IMR-90 (cell line): ENCODE results near the gene FRAS1. TPM values are rescaled to one million over a fixed set of nuclear protein-coding genes. Genes with fewer than 3 reads are reported as not detected.

Experiments
- ATAC-seq: fragments of 200-7000 bp; cut with Tn5 transposase; 2 replicates; pipeline ENCODE4 v1.9.1; 2020; ENCODE audit warnings: low read depth, mild to moderate bottlenecking, moderate library complexity
- BruUV-seq: library from RNA; stranded (reverse); fragments of 400-500 nt; replicated peaks from 2 replicates; lab custom pipeline; 2021; lab: Mats Ljungman, UMichigan
- CTCF ChIA-PET: fragments of 300-600 bp; formaldehyde crosslinking; extraction: SDS; loops from one replicate; lab custom pipeline; 2021; ENCODE audit warnings: antibody characterized with exemption; lab: Yijun Ruan, JAX
- POLR2A ChIA-PET: fragments of 300-600 bp; sonication (Branson Sonifier 250); formaldehyde crosslinking; loops from one replicate; lab custom pipeline; 2022; ENCODE audit warnings: antibody characterized with exemption; ENCODE audit not compliant: unreplicated experiment; lab: Charles Lee
- DNase-seq: peaks from one replicate; pipeline ENCODE4 v3.0.0; 2013
- H2AFZ ChIP-seq: replicated peaks from 2 replicates; pipeline ENCODE3; 2013; ENCODE audit warnings: low read length, mild to moderate bottlenecking; ENCODE audit not compliant: poor library complexity
- H2AK5ac ChIP-seq: 2 replicates; pipeline ENCODE4 v1.6.1; 2013; ENCODE audit warnings: low read depth, low read length, inconsistent platforms
- H2AK9ac ChIP-seq: replicated peaks from 2 replicates; pipeline ENCODE3; 2013; ENCODE audit warnings: mild to moderate bottlenecking, low read depth, low read length, moderate library complexity; ENCODE audit not compliant: poor library complexity
- H2BK120ac ChIP-seq: 2 replicates; pipeline ENCODE4 v1.6.1; 2013; ENCODE audit warnings: low read depth, low read length, inconsistent platforms
- H2BK15ac ChIP-seq: 3 replicates; pipeline ENCODE4 v1.6.1; 2013; ENCODE audit warnings: low read depth, low read length, inconsistent platforms
- H2BK20ac ChIP-seq: 2 replicates; pipeline ENCODE4 v1.6.1; 2013; ENCODE audit warnings: low read depth, mild to moderate bottlenecking, inconsistent platforms, low read length, moderate library complexity
- H2BK5ac ChIP-seq: 2 replicates; pipeline ENCODE4 v1.6.1; 2013; ENCODE audit warnings: mild to moderate bottlenecking, low read depth, low read length, inconsistent platforms; ENCODE audit not compliant: poor library complexity, severe bottlenecking
- H3K14ac ChIP-seq: replicated peaks from 2 replicates; pipeline ENCODE4 v1.6.1; 2013; ENCODE audit warnings: low read depth, low read length, inconsistent platforms
- H3K18ac ChIP-seq: 2 replicates; pipeline ENCODE4 v1.6.1; 2013; ENCODE audit warnings: low read depth, low read length, control low read depth
- H3K23ac ChIP-seq: 2 replicates; pipeline ENCODE4 v1.6.1; 2013; ENCODE audit warnings: low read depth, low read length, inconsistent platforms
- H3K27ac ChIP-seq: 2 replicates; pipeline ENCODE4 v1.5.1; 2013; ENCODE audit warnings: mild to moderate bottlenecking, control low read depth, low read length; ENCODE audit not compliant: insufficient read depth
- H3K27me3 ChIP-seq: 2 replicates; pipeline ENCODE4 v1.6.1; 2013; ENCODE audit warnings: low read length; ENCODE audit not compliant: control insufficient read depth, insufficient read depth
- H3K36me3 ChIP-seq: 2 replicates; pipeline ENCODE4 v1.6.1; 2013; ENCODE audit warnings: low read length, mixed read lengths; ENCODE audit not compliant: control insufficient read depth, insufficient read depth
- H3K4ac ChIP-seq: 2 replicates; pipeline ENCODE4 v1.6.1; 2013; ENCODE audit warnings: low read depth, low read length, inconsistent platforms
- H3K4me1 ChIP-seq: 2 replicates; pipeline ENCODE4 v1.6.1; 2013; ENCODE audit warnings: low read length, mixed read lengths; ENCODE audit not compliant: control insufficient read depth, insufficient read depth
- H3K4me2 ChIP-seq: 2 replicates; pipeline ENCODE4 v1.6.1; 2013; ENCODE audit warnings: low read depth, mild to moderate bottlenecking, control low read depth, low read length, moderate library complexity
- H3K4me3 ChIP-seq: 2 replicates; pipeline ENCODE4 v1.5.1; 2013; ENCODE audit warnings: low read depth, mild to moderate bottlenecking, control low read depth, low read length, moderate library complexity; ENCODE audit not compliant: insufficient read depth
- H3K56ac ChIP-seq: 2 replicates; pipeline ENCODE4 v1.6.1; 2013; ENCODE audit warnings: low read length, inconsistent platforms; ENCODE audit not compliant: insufficient read depth; ENCODE audit errors: extremely low read depth
- H3K79me1 ChIP-seq, 2 experiments: 2 replicates each; pipeline ENCODE4 v1.6.1; 2013; ENCODE audit warnings: low read length in 2 of 2, inconsistent platforms in 1 of 2, low read depth in 1 of 2
- H3K9ac ChIP-seq: 2 replicates; pipeline ENCODE4 v1.6.1; 2013; ENCODE audit warnings: low read depth, low read length, control low read depth
- H3K9me1 ChIP-seq: 2 replicates; pipeline ENCODE4 v1.6.1; 2013; ENCODE audit warnings: low read length, inconsistent platforms; ENCODE audit not compliant: insufficient read depth
- H3K9me3 ChIP-seq: 2 replicates; pipeline ENCODE4 v1.6.1; 2013; ENCODE audit warnings: low read length; ENCODE audit not compliant: control insufficient read depth, insufficient read depth
- H4K20me1 ChIP-seq: 2 replicates; pipeline ENCODE4 v1.6.1; 2013; ENCODE audit warnings: low read length, inconsistent platforms; ENCODE audit not compliant: insufficient read depth
- H4K5ac ChIP-seq: 2 replicates; pipeline ENCODE4 v1.6.1; 2013; ENCODE audit warnings: mild to moderate bottlenecking, low read depth, low read length, control low read depth
- H4K8ac ChIP-seq, 2 experiments: 2 replicates each; pipeline ENCODE4 v1.6.1; 2013; ENCODE audit warnings: low read depth in 2 of 2, low read length in 2 of 2, control low read depth in 1 of 2, inconsistent platforms in 1 of 2
- H4K91ac ChIP-seq: 2 replicates; pipeline ENCODE4 v1.6.1; 2013; ENCODE audit warnings: low read depth, low read length, inconsistent platforms; ENCODE audit not compliant: insufficient read depth
- CEBPB ChIP-seq: IDR thresholded peaks from 2 replicates; pipeline ENCODE4 v1.6.1; 2012; ENCODE audit warnings: low read depth, low read length, improper control_type of control experiment
- CHD1 ChIP-seq: IDR thresholded peaks from 2 replicates; pipeline ENCODE4 v1.6.1; 2012; ENCODE audit warnings: low read depth, low read length, improper control_type of control experiment
- FOS ChIP-seq: fragments of 150-350 bp; IDR thresholded peaks from 2 replicates; pipeline ENCODE4 v1.6.1; 2016; ENCODE audit warnings: low read depth, low read length
- MAFK ChIP-seq: IDR thresholded peaks from 2 replicates; pipeline ENCODE4 v1.6.1; 2012; ENCODE audit warnings: low read depth, low read length, improper control_type of control experiment
- WGBS, 2 experiments: methylation state at CpG; one replicate each; pipeline versions ENCODE4 v1.1.5 to v1.1.7; 2013; ENCODE audit warnings: missing lambda C conversion rate in 2 of 2; ENCODE audit not compliant: insufficient read length in 1 of 2; ENCODE audit errors: extremely low coverage in 2 of 2; 5-methylcytosine and 5-hydroxymethylcytosine counted together
- dilution Hi-C: fragments of 300-500 bp; cut with HindIII; formaldehyde crosslinking; loops from one replicate; pipeline ENCODE4 v1.14.3; 2018; ENCODE audit warnings: low sequenced_read_pairs; ENCODE audit not compliant: unreplicated experiment
- in situ Hi-C: fragments of 300-500 bp; cut with MboI; formaldehyde crosslinking; loops from 3 replicates; pipeline ENCODE4 v1.14.3; 2019; ENCODE audit warnings: low sequenced_read_pairs, inconsistent platforms, mixed read lengths
- intact Hi-C: fragments of 100-400 bp; cut with micrococcal nuclease; formaldehyde crosslinking; loops from 2 replicates; pipeline ENCODE4 v1.10.0; 2022
- polyA plus RNA-seq, 3 experiments: library from polyadenylated mRNA; depleted of rRNA; stranded (reverse); fragments of >200 nt; gene quantifications; 2 replicates each; pipeline ENCODE4 v1.2.3, GENCODE V29; 2012; ENCODE audit warnings: low replicate concordance in 1 of 3
- total RNA-seq: library from RNA; depleted of rRNA; stranded (reverse); fragments of >200 nt; gene quantifications from 2 replicates; pipeline ENCODE4 v1.2.3, GENCODE V29; 2012

The FRAS1 gene
- total and polyA plus RNA-seq, 2 of the 4 experiments (the other 2 are of a cell fraction): under 0.01 to 0.03 TPM

GRCh38 chr4:78480286-78480685, 423.2 kb downstream of the FRAS1 start:
- no TSS peak for BruUV-seq
- dilution Hi-C loops: no loop called here
- Histone ChIP-seq H2AK5ac (0 out of 2 replicates have a peak overlapping the region, but pooled peaks have one; percentile 20), H2BK5ac (no peak overlapping the region), H4K5ac (no peak overlapping the region), H3K4me2 (no peak overlapping the region), H3K18ac (no peak overlapping the region), H2BK20ac (peak overlapping the region; percentile 48; the same call in 1 of the 2 replicates), H3K9ac (no peak overlapping the region), H3K23ac (no peak overlapping the region), H3K36me3 (no peaks in the 10 kb centered on the region), H2BK15ac (peak overlapping the region; percentile 64; the same call in 1 of the 3 replicates), H4K91ac (peak overlapping the region; percentile 29; the same call in 1 of the 2 replicates), H3K4me3 (no peak overlapping the region), H3K79me1 (no peaks in the 10 kb centered on the region), H4K20me1 (no peaks in the 10 kb centered on the region), H3K56ac (no peak overlapping the region), H3K14ac (0 out of 2 replicates have a peak overlapping the region, but pooled peaks have one; percentile 45), H2AK9ac (no peak overlapping the region), H3K4me1 (peaks cover 2% of the 10 kb centered on the region; the same call in 1 of the 2 replicates), H3K4ac (peak overlapping the region; percentile 40), H2AFZ (no peak overlapping the region), H2BK120ac (peak overlapping the region; percentile 62), H3K27me3 (no peaks in the 10 kb centered on the region), H3K27ac (no peak overlapping the region), H4K8ac (peak overlapping the region in 1 of 2 experiments; percentile 20; a peak in 1 of 4 replicates), H3K9me3 (no peaks in the 10 kb centered on the region), H3K9me1 (no peaks in the 10 kb centered on the region; the same call in none of the 2 replicates)
- intact Hi-C loops: no loop called here
- TF ChIP-seq FOS (no peak), MAFK (no peak), CEBPB (no peak), CHD1 (no peak)
- DNase-seq (no peak), ATAC-seq (no peak)
- WGBS, 2 experiments: 100% methylated on average over 1 of the region's 1 CpG; no CpG with 5 or more reads in 1 of the 2 experiments
- ChIA-PET POLR2A (no interaction called here), CTCF (no interaction called here)
- in situ Hi-C loops: no loop called here
